Kasumi-1 (cell line): ENCODE data around the gene PODXL2.
"Not testable (repeated sequence)": the region's sequence is repeated elsewhere in the genome, so short reads cannot be mapped to it uniquely, and the experiment has no call there.

Experiments used
- DNase-seq, 2 experiments: peaks; one replicate each; lab custom pipeline; 2025; lab: John Stamatoyannopoulos, UW

PODXL2 gene

GRCh38 chr3:127628788-127629466, at the start of gene PODXL2:
TSS of gene PODXL2 (plus strand) at chr3:127629185. CDS start at chr3:127629220, 35 bp downstream.
- peak; percentile 34 to 45 for DNase-seq

GRCh38 chr3:127580327-127581060, 48.5 kb upstream of the PODXL2 start:
- no peak for DNase-seq

DNA sequence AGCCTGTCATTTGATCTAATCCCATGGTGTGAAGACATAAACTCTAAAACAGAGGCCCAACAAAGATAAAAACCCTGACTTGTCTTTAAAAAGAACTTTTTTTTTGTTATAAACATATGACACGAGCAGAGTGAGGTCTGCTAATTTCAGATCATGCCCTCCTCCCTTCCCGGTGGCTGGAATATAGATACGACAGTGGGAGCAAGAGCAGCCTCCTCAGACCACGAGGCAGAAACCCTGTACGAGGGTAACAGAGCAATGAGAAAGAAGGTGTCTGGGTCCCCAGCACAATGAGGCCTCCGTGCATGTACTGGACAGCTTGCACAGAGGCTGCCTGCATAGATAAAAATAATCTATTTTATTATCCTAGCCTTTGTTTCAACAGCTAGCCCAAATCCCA, 44.3 kb upstream of the PODXL2 start:
- DNase-seq: no peak

- DNase-seq: no peak
Observed at GRCh38 chr3:127585163-127585812, 43.7 kb upstream of the PODXL2 start.

DNA sequence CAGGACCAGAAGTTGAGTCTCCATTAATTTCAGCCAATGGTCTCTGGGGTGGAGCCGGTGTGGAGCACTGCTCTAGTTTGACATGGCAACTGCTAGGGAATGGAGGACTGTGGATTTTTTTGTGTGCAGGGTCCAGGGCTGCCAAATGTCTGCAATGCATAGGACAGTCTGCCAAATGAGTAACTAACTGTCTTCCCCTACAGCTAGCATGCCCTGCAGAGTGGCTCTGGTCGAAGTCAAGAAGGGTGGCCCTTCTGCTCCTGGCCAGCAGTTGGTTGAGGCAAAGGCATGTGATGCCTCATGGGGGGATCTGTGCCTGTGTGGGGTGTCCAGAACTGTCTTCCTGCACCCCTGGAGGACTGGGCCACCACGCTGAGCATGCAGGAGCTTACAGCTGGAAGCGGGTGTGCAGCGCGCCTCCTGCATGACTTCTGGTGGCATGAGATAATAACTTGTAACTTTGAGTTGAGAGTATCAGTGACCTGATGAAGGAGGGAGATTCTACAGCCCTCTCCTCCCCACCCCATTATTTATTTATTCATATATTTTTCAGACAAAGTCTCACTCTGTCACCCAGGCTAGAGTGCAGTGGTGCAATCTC, 43.1 kb upstream of the PODXL2 start:
- DNase-seq: no peak

- DNase-seq: no peak
Observed at GRCh38 chr3:127587876-127588275, 41.1 kb upstream of the PODXL2 start.

DNA sequence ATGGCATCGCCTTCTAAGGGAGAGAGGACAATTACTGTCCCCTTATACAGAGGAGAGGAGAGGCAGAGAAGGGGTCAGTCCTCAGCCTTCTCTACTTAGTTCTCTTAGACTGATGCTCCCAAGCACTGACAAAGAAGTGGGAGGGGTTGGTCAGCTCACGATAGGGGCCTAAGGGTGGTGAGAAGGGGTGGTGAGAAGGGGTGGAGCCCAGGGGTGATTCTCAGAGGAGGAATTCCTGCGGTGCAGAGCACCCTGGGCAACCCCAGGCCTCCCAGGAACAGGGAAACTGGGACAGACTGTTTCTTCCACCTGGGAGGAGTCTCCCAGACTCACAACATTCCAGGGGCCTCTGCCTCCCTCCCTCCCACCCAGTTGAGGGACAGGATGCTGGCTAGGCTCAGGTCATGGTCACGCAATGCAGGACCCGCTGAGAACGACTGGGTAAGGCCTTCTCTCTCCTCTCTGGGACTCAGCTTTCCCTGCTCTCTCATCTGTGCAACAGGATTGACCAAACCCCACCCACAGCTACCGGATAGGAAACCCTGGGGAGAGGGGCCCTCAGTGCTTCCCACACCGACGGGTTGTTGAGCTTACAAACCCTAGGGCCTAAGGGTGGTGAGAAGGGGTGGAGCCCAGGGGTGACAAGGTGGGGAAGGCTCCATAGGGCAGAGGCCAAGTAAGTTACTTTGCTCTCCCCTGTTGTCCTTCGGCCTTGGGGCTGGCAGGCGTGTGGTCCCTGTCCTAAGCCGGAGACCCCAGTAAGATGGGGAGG, 40.0 kb upstream of the PODXL2 start:
- peak; percentile 19 to 36 for DNase-seq

- no peak for DNase-seq
Observed at GRCh38 chr3:127589600-127590281, 39.2 kb upstream of the PODXL2 start.

GRCh38 chr3:127590282-127590592, 38.7 kb upstream of the PODXL2 start:
- no peak for DNase-seq

DNA sequence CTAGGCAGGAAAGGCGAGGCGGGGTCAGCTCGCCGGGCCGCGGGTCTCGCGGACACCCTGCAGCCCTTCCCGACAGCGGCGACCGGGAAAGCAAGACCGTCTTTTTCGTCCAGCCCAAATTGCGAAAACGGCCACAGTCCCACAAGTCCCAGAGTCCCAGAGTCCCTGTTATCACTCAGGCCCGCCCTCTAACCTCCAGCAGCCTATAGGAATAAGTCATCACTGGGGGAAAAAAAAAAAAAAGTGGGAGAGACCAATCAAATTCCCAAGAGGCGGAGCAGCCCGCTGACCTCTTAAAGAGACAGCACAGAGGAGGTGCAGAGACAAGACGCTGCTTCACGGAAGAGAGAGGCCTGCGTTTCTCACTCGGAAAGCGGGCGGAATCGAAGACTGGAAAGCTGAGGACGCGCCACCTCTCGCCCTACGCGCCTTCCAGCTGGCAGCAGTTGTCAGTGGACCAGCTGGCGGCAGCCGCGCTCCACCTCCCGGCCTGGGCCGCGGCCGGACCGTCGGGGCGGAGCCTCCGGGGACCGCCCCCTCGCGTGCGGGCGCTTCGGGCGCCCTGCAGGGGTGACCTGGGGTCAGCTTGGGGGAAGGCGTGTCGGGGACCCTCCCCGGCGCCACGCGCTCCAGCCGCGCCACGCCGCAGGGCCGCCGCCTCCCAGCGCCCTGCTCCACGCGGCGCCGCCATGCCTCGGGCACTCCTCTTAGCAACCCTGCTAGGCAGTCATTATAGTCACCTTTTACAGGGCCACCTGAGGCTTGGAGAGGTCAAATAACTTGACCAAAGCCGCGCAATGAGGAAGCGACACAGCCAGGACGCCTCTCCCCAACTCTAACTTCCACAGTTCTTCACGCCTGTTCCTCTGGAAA, 38.2 kb upstream of the PODXL2 start, which contains the start of gene TPRA1:
Gene TPRA1 (minus strand): TSS at position 141 of the 873 bp plus-strand sequence. CDS start 10,587 bp downstream, outside the sequence.
- peak; percentile 98 to 99 for DNase-seq

DNA sequence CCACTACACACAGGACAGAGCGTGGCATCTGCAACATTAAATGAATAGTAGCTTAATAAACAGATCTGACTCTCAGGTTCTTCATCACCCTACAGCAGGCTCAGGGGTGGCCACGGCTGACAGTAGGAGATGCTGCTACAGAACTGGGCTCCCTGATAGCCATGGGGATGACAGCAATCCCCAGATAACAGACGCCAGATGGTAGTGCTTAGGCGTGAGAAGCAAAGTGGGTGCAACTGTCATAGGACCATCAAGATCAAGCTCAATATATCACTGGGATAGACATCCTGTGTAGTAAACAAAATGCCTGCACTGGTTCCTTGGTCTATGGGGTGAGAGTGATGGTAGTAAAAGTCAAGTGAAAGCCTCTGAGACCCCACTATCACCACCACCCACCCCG, 35.8 kb upstream of the PODXL2 start:
- no peak for DNase-seq

GRCh38 chr3:127595303-127595702, 33.7 kb upstream of the PODXL2 start:
- no peak for DNase-seq

DNA sequence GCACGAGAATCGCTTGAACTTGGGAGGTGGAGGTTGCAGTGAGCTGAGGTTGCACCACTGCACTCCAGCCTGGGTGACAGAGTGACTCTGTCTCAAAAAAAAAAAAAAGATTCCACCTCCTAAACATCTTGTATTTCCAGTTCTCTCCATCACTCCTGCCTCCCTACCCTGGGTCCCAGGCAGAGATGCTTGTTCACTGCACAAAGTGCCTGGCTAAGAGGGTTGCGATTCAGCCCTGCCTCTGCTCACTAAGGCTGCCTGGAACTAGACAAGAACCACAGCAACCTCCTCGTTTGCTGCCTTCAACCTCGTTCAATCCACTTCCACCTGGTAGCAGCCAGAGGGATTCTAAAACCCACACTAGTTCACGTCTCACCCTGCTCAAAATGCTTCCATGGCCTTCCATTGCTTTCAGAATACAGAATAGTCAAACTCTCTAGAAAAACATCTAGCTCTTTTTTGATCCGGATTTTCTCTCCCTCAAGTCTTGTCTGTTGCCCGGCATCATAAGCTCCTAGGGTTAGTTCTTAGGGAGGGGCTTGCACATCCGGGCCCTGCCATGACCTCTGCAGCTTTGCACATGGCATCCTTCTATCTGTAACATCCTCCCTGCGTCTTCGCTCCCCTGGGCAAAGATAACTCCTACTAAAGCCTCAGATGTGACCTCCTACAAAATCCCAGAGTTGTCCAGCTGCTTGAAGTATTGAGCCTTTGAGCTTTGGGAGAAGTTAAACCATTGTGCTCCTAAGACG, 31.8 kb upstream of the PODXL2 start:
- DNase-seq: peak; percentile 13 to 25

DNA sequence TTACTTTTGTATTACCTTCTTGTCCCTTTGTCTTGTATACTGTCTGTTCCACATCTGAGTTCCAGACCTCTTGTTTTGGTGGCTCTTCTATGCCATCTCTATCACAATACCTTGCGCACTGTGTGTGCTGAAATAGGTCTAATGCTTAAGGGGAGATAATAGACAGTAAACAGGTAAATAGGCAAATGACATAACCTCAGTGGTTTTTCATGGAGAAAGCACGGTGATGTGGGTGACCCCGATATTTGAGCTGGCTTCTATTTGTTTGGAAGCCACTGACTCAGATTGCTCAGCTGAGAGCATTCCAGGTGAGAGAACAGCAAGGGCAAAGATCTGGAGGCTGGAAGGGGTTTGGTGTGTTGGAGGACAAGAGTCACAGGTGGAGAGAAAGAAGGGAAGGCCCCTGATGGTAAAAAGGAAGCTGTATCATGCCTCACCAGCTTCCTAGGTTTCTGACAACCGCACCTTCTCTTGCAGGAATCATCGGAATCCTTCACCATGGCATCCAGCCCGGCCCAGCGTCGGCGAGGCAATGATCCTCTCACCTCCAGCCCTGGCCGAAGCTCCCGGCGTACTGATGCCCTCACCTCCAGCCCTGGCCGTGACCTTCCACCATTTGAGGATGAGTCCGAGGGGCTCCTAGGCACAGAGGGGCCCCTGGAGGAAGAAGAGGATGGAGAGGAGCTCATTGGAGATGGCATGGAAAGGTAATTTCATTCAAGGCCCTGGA, 30.0 kb upstream of the PODXL2 start:
- DNase-seq: no peak

DNA sequence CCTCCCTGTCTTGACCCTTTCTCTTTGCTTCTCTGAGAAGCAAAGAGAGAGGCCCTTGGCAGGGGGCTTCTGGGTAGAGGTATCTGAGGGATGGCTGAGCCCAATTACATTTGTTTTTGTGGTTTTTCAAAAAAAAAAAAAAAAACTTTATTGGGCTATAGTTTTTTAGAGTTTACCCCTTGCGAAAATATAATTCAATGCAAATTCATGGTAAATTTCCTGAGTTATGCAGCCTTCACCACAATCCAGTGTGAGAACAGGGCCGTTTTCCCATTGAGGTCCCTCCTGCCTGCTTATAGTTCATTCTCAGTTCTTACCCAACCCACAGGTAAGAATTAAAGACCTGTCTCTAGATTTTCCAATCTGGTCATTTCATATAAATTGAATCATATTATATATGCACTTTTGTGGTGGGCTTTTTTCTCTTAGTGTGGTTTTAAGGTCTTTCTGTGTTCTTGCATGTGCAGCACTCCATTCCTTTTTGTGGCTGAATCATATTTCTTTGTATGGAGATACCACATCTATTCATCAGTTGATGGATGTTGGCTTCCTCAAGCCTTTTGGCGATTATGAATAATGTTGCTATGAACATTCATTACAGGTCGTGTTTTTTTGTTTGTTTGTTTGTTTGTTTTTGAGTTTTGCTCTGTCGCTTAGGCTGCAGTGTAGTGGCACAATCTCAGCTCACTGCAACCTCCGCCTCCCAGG, 28.1 kb upstream of the PODXL2 start:
- no peak for DNase-seq

GRCh38 chr3:127604035-127604434, 24.9 kb upstream of the PODXL2 start:
- no peak for DNase-seq

GRCh38 chr3:127604546-127605165, 24.3 kb upstream of the PODXL2 start:
- DNase-seq: no peak

- DNase-seq: not testable (repeated sequence)
Observed at GRCh38 chr3:127605547-127605946, 23.4 kb upstream of the PODXL2 start.
